Measurements from ENCODE around the gene SMPD3.

The SMPD3 gene

GRCh38 chr16:68400083-68400923, 48.0 kb downstream of the SMPD3 start:
- Histone ChIP-seq H3K4me3 (no peak overlapping the region), H3K9ac (no peak overlapping the region), H3K36me3 (no peaks in the 10 kb centered on the region), H3K27me3 (no peaks in the 10 kb centered on the region), H3K9me3 (replicated peaks in 1 of 11) (no peaks in the 10 kb centered on the region), H3K27ac (no peak overlapping the region), H3K4me2 (no peak overlapping the region; a peak in 1 of 22 replicates), H3K4me1 (peaks cover 0 to 7% (median 2%) of the 10 kb centered on the region in 10 experiments; a peak in 2 of 20 replicates), H4K20me1 (no peaks in the 10 kb centered on the region)
- TF ChIP-seq Cebpa-rat (IDR thresholded peaks at IDR 0.05), result no peak

GRCh38 chr16:68399456-68399855, 48.9 kb downstream of the SMPD3 start:
- Histone ChIP-seq H3K27ac (no peak overlapping the region), H3K4me2 (peak overlapping the region in 1 of 11 experiments; percentile 4; a peak in 3 of 22 replicates), H3K27me3 (no peaks in the 10 kb centered on the region), H3K4me1 (peaks cover 0 to 7% (median 2%) of the 10 kb centered on the region in 10 experiments; a peak in 2 of 20 replicates), H4K20me1 (no peaks in the 10 kb centered on the region), H3K36me3 (no peaks in the 10 kb centered on the region), H3K9ac (no peak overlapping the region), H3K4me3 (no peak overlapping the region), H3K9me3 (replicated peaks in 1 of 11) (no peaks in the 10 kb centered on the region)
- no peak for TF ChIP-seq Cebpa-rat (IDR thresholded peaks at IDR 0.05)

GRCh38 chr16:68397710-68398201, 50.6 kb downstream of the SMPD3 start:
- H3K27ac ChIP-seq, result no peak overlapping the region
- H3K27me3 ChIP-seq, result no peaks in the 10 kb centered on the region
- H3K9me3 ChIP-seq (replicated peaks in 1 of 11), result no peaks in the 10 kb centered on the region
- peaks cover 0 to 7% (median 2%) of the 10 kb centered on the region in 10 experiments; a peak in 2 of 20 replicates for H3K4me1 ChIP-seq
- H3K4me2 ChIP-seq, result no peak overlapping the region
- no peak overlapping the region for H3K9ac ChIP-seq
- H3K4me3 ChIP-seq, result no peak overlapping the region
- no peaks in the 10 kb centered on the region for H4K20me1 ChIP-seq
- TF ChIP-seq Cebpa-rat (IDR thresholded peaks at IDR 0.05), result no peak
- no peaks in the 10 kb centered on the region for H3K36me3 ChIP-seq

- H3K9me3 ChIP-seq (replicated peaks in 1 of 11), result no peaks in the 10 kb centered on the region
These were observed 51.8 kb downstream of the SMPD3 start for GRCh38 chr16:68396481-68396880.

DNA sequence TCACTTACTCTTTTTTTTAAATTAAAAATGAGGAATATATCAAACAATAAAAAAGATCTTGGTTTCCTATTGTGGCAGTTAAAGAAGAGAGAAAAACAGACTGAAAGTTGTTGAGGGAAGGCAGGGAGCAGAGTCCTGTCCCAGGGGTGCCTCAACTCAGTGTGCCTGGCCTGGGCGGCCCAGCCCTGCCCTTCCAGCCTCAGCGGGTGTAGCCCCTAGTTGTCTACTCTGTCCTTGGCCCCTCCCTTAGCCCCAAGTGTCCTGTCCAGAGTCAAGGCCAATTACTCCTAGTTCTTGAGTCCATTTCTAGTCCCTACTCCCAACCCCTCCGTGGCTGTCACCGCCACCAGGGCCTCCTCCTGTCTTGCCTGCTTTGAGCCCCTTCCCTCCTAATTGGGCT, 52.5 kb downstream of the SMPD3 start:
- Histone ChIP-seq H3K9ac (no peak overlapping the region), H3K4me2 (no peak overlapping the region), H3K27me3 (no peaks in the 10 kb centered on the region), H4K20me1 (no peaks in the 10 kb centered on the region), H3K4me1 (peaks cover 0 to 7% (median 2%) of the 10 kb centered on the region in 10 experiments; a peak in 2 of 20 replicates), H3K27ac (no peak overlapping the region), H3K4me3 (no peak overlapping the region), H3K36me3 (no peaks in the 10 kb centered on the region), H3K9me3 (replicated peaks in 1 of 11) (no peaks in the 10 kb centered on the region)
- TF ChIP-seq Cebpa-rat (IDR thresholded peaks at IDR 0.05), result no peak

More at GRCh38 chr16:68396481-68396880, 51.8 kb downstream of the SMPD3 start:
- Histone ChIP-seq H3K4me1 (peaks cover 0 to 7% (median 2%) of the 10 kb centered on the region in 10 experiments; a peak in 2 of 20 replicates), H3K27ac (no peak overlapping the region), H3K27me3 (no peaks in the 10 kb centered on the region), H3K9ac (no peak overlapping the region), H4K20me1 (no peaks in the 10 kb centered on the region), H3K4me2 (no peak overlapping the region), H3K4me3 (no peak overlapping the region), H3K36me3 (no peaks in the 10 kb centered on the region)
- no peak for TF ChIP-seq Cebpa-rat (IDR thresholded peaks at IDR 0.05)

- Histone ChIP-seq H3K36me3 (no peaks in the 10 kb centered on the region), H3K4me2 (no peak overlapping the region), H3K9ac (no peak overlapping the region), H3K4me1 (peaks cover 0 to 7% (median 2%) of the 10 kb centered on the region in 10 experiments; a peak in 2 of 20 replicates), H3K27ac (no peak overlapping the region), H3K9me3 (replicated peaks in 1 of 11) (no peaks in the 10 kb centered on the region), H4K20me1 (no peaks in the 10 kb centered on the region), H3K27me3 (no peaks in the 10 kb centered on the region), H3K4me3 (no peak overlapping the region)
- no peak for TF ChIP-seq Cebpa-rat (IDR thresholded peaks at IDR 0.05)
These were observed 53.0 kb downstream of the SMPD3 start for GRCh38 chr16:68395167-68395786.

DNA sequence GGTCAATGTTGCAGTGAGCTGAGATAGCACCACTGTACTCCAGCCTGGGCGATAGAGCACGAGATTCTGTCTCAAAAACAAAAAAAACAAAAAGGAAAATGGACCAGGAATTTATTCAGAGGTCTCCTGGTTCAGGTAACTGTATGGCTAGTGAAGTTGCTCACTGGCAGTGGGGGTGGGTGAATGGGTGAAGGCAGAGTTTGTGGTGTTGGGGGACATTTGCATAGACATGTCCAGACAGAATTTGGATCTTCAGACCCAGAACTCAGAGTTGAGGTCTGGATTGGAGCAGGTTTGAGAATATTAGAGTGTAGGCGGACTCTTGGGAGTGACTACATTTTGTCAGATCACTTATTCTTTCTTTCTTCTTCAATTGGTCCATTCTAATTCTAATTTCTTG, 55.0 kb downstream of the SMPD3 start:
- H3K27me3 ChIP-seq, result no peaks in the 10 kb centered on the region
- H3K4me2 ChIP-seq, result no peak overlapping the region
- no peaks in the 10 kb centered on the region for H4K20me1 ChIP-seq
- H3K4me1 ChIP-seq, result 0 out of 20 replicates have a peak, but pooled peaks cover 0 to 4% (median 0%) of the 10 kb centered on the region in 10 experiments
- H3K4me3 ChIP-seq, result no peak overlapping the region
- no peaks in the 10 kb centered on the region for H3K36me3 ChIP-seq
- no peaks in the 10 kb centered on the region for H3K9me3 ChIP-seq (replicated peaks in 1 of 11)
- H3K9ac ChIP-seq, result no peak overlapping the region
- no peak for TF ChIP-seq Cebpa-rat (IDR thresholded peaks at IDR 0.05)
- no peak overlapping the region for H3K27ac ChIP-seq

DNA sequence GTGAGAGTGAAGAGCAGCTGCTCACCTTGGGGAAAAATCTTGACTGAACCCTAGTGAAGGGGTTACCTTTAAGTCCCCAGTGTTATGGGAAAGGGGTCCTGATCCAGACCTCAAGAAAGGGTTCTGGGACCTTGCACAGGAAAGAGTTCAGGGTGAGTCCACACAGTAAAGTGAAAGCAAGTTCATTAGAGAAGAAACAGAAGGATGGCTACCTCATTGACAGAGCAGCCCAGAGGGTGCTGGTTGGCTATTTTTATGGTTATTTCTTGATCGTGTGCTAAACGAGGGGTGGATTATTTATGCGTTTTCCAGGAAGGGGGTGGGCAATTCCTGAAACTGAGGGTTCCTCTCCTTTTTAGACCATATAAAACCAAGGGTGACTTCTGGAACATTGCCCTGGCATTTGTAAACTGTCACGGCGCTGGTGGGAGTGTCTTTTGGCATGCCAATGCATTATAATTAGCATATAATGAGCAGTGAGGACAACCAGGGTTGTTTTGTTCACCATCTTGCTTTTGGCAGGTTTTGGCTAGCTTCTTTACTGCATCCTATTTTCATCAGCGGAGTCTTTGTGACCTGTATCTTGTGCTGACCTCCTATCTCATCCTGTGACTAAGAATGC, 58.4 kb downstream of the SMPD3 start:
- Histone ChIP-seq H3K27me3 (no peaks in the 10 kb centered on the region), H4K20me1 (no peaks in the 10 kb centered on the region), H3K27ac (no peak overlapping the region), H3K36me3 (no peaks in the 10 kb centered on the region), H3K9me3 (replicated peaks in 1 of 11) (no peaks in the 10 kb centered on the region), H3K4me3 (no peak overlapping the region), H3K9ac (no peak overlapping the region), H3K4me2 (no peak overlapping the region), H3K4me1 (peaks cover 0 to 8% (median 7%) of the 10 kb centered on the region in 10 experiments; a peak in 15 of 20 replicates)
- no peak for TF ChIP-seq Cebpa-rat (IDR thresholded peaks at IDR 0.05)

DNA sequence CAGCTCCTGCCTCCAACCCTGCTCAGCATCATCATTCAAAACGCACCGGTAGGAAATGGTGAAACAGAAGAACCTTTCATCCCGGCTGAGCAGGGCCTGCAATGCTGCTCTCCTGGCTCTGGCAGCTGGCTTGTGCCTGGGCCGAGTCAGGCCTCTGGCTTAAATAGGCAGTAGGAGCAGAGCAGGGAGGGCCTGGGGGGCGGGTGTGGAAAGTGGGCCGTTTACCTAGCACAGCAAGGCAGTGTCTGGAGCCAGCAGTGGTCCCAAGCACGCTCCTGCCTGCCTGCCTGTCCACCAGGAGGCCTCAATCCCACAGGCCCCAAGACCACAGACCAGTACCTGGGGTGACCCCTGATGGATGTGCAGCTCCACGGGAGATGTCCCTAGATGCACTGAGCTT, 59.3 kb downstream of the SMPD3 start:
- Histone ChIP-seq H4K20me1 (0 out of 22 replicates have a peak, but pooled peaks cover 0 to 4% (median 0%) of the 10 kb centered on the region in 11 experiments), H3K36me3 (no peaks in the 10 kb centered on the region), H3K9ac (no peak overlapping the region), H3K27ac (no peak overlapping the region), H3K4me1 (peaks cover 0 to 16% (median 13%) of the 10 kb centered on the region in 10 experiments; a peak in 16 of 20 replicates), H3K4me2 (no peak overlapping the region), H3K27me3 (no peaks in the 10 kb centered on the region), H3K9me3 (replicated peaks in 1 of 11) (no peaks in the 10 kb centered on the region), H3K4me3 (no peak overlapping the region)
- TF ChIP-seq Cebpa-rat (IDR thresholded peaks at IDR 0.05), result no peak
